HEK293T (cell line): ENCODE measurements around the gene PRKAR1B.

ENCODE experiments used
- CTCF ChIA-PET: fragments of 350-600 bp; formaldehyde crosslinking; extraction: SDS; loops from one replicate; lab custom pipeline; 2021; ENCODE audit warnings: antibody characterized with exemption, inconsistent platforms; lab: Yijun Ruan, JAX
- POLR2A ChIA-PET: fragments of 350-600 bp; formaldehyde crosslinking; extraction: SDS; loops from one replicate; lab custom pipeline; 2020; ENCODE audit warnings: antibody characterized with exemption, inconsistent platforms; lab: Yijun Ruan, JAX
- DNase-seq: peaks from one replicate; pipeline ENCODE4 v3.0.0; 2012; ENCODE audit warnings: mixed read lengths; ENCODE audit errors: extremely low spot score
- ARNT ChIP-seq: fragments of 450-650 bp; IDR thresholded peaks from 2 replicates; pipeline ENCODE4 v1.6.1; 2017; ENCODE audit warnings: mild to moderate bottlenecking
- BHLHE40 ChIP-seq: fragments of 450-650 bp; IDR thresholded peaks from 2 replicates; pipeline ENCODE4 v1.6.1; 2016; ENCODE audit warnings: mild to moderate bottlenecking, moderate library complexity, borderline replicate concordance
- CTBP1 ChIP-seq: fragments of 450-650 bp; IDR thresholded peaks from 2 replicates; pipeline ENCODE4 v1.6.1; 2016; ENCODE audit warnings: borderline replicate concordance
- ELF4 ChIP-seq: fragments of 450-650 bp; IDR thresholded peaks from 2 replicates; pipeline ENCODE4 v1.6.1; 2017; ENCODE audit warnings: antibody characterized with exemption
- FOXA1 ChIP-seq: fragments of 450-650 bp; IDR thresholded peaks from 2 replicates; pipeline ENCODE4 v1.6.1; 2016; ENCODE audit warnings: mild to moderate bottlenecking
- FOXK2 ChIP-seq: fragments of 450-650 bp; IDR thresholded peaks from 2 replicates; pipeline ENCODE4 v1.6.1; 2016; ENCODE audit warnings: mild to moderate bottlenecking
- FOXM1 ChIP-seq: fragments of 450-650 bp; IDR thresholded peaks from 2 replicates; pipeline ENCODE4 v1.6.1; 2017; ENCODE audit warnings: mild to moderate bottlenecking, borderline replicate concordance
- HDGF ChIP-seq: fragments of 450-650 bp; IDR thresholded peaks from 2 replicates; pipeline ENCODE4 v1.6.1; 2017; ENCODE audit warnings: antibody characterized with exemption, borderline replicate concordance
- L3MBTL2 ChIP-seq: fragments of 450-650 bp; conservative IDR thresholded peaks from 2 replicates; pipeline ENCODE4 v1.6.1; 2016; ENCODE audit warnings: mild to moderate bottlenecking
- LEF1 ChIP-seq: fragments of 450-650 bp; IDR thresholded peaks from 2 replicates; pipeline ENCODE4 v1.6.1; 2017; ENCODE audit warnings: mild to moderate bottlenecking, borderline replicate concordance
- NFRKB ChIP-seq: fragments of 450-650 bp; IDR thresholded peaks from 2 replicates; pipeline ENCODE4 v1.6.1; 2016; ENCODE audit warnings: mild to moderate bottlenecking, moderate library complexity
- SP1 ChIP-seq: fragments of 450-650 bp; IDR thresholded peaks from 2 replicates; pipeline ENCODE4 v1.6.1; 2017
- SUZ12 ChIP-seq: fragments of 450-650 bp; IDR thresholded peaks from 2 replicates; pipeline ENCODE4 v1.6.1; 2016; ENCODE audit warnings: mild to moderate bottlenecking
- TARDBP ChIP-seq: fragments of 450-650 bp; IDR thresholded peaks from 2 replicates; pipeline ENCODE4 v1.6.1; 2016
- ZNF384 ChIP-seq: fragments of 450-650 bp; IDR thresholded peaks from 2 replicates; pipeline ENCODE4 v1.6.1; 2016
- TF ChIP-seq, protein P1 (sequence below): fragments of 450-650 bp; IDR thresholded peaks from 2 replicates; pipeline ENCODE4 v1.6.1; 2016

PRKAR1B gene

DNA sequence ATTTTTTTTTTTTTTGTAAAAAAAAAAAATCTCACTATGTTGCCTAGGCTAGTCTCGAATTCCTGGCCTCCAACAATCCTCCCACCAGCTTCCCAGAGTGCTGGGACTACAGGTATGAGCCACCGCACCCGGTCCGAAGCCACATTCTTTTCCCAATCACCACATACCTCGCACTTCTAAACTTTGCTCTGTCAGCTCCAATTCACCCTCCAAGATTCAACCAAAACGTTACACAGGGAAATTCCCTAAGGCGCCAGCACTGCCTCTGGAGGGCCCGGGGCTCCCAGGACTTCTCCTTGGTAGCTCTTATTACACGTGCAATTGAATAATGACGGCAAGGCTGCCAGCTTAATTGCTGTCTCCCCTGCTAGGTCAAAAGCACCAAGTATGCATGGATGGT lies 10.9 kb downstream of the PRKAR1B start:
- CTCF ChIA-PET, result no interaction called here
- no peak for TF ChIP-seq ARNT
- TF ChIP-seq SUZ12, result no peak
- no peak for TF ChIP-seq L3MBTL2
- no peak for TF ChIP-seq NFRKB
- no peak for TF ChIP-seq FOXM1
- no peak for TF ChIP-seq ELF4
- no peak for TF ChIP-seq LEF1
- no peak for TF ChIP-seq BHLHE40
- no peak for TF ChIP-seq HDGF
- TF ChIP-seq, protein P1, sequence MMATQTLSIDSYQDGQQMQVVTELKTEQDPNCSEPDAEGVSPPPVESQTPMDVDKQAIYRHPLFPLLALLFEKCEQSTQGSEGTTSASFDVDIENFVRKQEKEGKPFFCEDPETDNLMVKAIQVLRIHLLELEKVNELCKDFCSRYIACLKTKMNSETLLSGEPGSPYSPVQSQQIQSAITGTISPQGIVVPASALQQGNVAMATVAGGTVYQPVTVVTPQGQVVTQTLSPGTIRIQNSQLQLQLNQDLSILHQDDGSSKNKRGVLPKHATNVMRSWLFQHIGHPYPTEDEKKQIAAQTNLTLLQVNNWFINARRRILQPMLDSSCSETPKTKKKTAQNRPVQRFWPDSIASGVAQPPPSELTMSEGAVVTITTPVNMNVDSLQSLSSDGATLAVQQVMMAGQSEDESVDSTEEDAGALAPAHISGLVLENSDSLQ, result no peak
- no peak for TF ChIP-seq TARDBP
- TF ChIP-seq CTBP1, result no peak
- TF ChIP-seq FOXK2, result no peak
- no peak for TF ChIP-seq SP1
- POLR2A ChIA-PET, result no interaction called here
- DNase-seq, result no peak

DNA sequence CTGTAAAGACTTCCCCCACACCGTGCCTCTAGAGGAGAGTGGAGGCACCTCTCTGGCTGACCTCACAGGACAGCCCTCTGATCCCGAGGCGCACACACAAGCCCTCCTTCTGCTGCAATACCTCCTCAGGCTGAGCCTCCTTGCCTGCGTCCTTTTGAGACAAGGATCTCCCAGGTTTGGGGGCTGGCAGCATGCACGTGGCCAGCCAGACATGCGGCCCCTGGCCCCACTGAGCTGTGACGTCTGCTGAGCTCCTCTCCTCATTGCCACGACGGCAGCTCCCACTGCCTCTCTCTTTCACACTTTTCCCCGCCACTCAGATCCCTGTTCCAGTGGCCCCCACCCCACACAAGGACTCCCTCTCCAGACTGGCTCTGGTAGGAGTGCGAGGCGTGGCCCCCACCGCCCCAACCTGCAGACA lies 12.8 kb downstream of the PRKAR1B start:
- TF ChIP-seq FOXK2 (no peak), BHLHE40 (no peak), FOXA1 (no peak), ZNF384 (no peak), LEF1 (no peak), TARDBP (no peak), CTBP1 (no peak), HDGF (no peak), FOXM1 (no peak), ELF4 (no peak), SP1 (no peak), SUZ12 (no peak), ARNT (no peak), L3MBTL2 (no peak), NFRKB (no peak)
- TF ChIP-seq, protein P1, result no peak
- CTCF ChIA-PET, result no interaction called here
- POLR2A ChIA-PET, result no interaction called here
- DNase-seq, result no peak

DNA sequence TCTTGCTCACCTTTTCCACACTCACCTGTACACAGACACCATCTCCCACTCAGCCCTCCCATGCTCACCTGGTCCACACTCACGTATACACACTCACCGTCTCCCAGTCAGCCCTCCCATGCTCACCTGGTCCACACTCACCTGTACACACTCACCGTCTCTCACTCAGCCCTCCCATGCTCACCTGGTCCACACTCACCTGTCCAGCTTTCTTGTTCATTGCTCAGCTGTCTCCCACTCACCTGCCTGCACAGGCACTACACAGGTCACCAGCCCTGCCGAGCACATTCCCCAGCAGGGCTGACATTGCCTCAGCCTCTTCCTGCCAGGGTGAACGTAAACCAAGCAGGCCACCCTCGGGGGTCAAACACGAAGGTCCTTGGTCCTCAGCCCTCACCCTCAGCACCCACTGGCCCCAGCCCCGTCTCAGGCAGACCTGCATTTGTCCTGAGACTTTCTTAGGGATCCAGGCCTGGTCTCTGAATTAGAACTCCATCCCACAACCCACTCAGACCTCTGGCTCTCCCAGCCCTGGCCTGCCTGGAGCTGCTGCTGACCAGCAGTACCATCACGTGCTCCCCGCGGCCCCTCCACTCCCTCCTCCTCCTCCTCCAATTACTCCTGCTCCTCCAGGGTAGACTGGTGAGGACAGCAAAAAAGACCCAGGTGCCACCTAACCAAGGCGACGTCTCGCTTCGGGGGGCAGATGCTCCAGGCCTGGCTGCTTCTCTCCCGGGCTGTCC lies 13.4 kb downstream of the PRKAR1B start:
- TF ChIP-seq ZNF384 (no peak), ARNT (no peak), TARDBP (no peak), LEF1 (no peak), FOXM1 (no peak), HDGF (no peak), FOXK2 (no peak), CTBP1 (no peak), SP1 (no peak), ELF4 (no peak), BHLHE40 (no peak), NFRKB (no peak), SUZ12 (no peak), FOXA1 (no peak), L3MBTL2 (no peak)
- TF ChIP-seq, protein P1, result no peak
- ChIA-PET POLR2A (no interaction called here), CTCF (no interaction called here)
- DNase-seq, result no peak

DNA sequence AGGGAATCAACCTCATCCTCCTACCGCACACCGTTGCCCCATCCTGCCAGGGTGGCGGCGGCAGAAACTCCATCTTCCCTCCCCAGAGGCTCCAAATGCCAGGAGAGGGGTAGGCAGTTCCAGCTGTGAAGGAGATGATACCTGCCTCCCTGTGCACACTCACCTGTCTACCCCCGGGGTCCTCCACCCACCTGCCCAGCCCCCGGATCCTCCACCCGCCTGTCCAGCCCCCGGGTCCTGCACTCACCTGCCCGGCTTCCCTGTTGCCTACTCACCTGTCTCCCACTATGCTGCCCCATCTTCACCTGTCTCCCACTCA lies 14.0 kb downstream of the PRKAR1B start:
- ChIA-PET POLR2A (no interaction called here), CTCF (no interaction called here)
- no peak for TF ChIP-seq SP1
- TF ChIP-seq NFRKB, result no peak
- TF ChIP-seq L3MBTL2, result no peak
- TF ChIP-seq ZNF384, result no peak
- TF ChIP-seq HDGF, result no peak
- no peak for TF ChIP-seq BHLHE40
- TF ChIP-seq, protein P1, result no peak
- no peak for TF ChIP-seq FOXM1
- TF ChIP-seq CTBP1, result no peak
- TF ChIP-seq ARNT, result no peak
- TF ChIP-seq LEF1, result no peak
- no peak for TF ChIP-seq ELF4
- no peak for DNase-seq
